ENCODE data around the gene DNAJB1. TPM values are rescaled to one million over a fixed set of nuclear protein-coding genes. Genes with fewer than 3 reads are reported as not detected.

DNAJB1 gene
- total RNA-seq, 1 experiment from 2014 or later: 149 TPM

GRCh38 chr19:14467816-14468215, 50.4 kb downstream of the DNAJB1 start:
- TF ChIP-seq REST (IDR thresholded peaks at IDR 0.05; ENCODE audit: insufficient read depth in 1 of 2, low read depth in 2 of 2, low read length in 1 of 2) (no peak), TCF7L2 (IDR thresholded peaks at IDR 0.05; ENCODE audit: low read depth, low read length) (no peak), CTCF (IDR thresholded peaks at IDR 0.05) (no peak; the same call in 1 of the 2 replicates), SIN3A (IDR thresholded peaks at IDR 0.05; ENCODE audit: borderline replicate concordance, insufficient read depth, low read depth, low read length) (no peak), POLR2AphosphoS5 (IDR thresholded peaks at IDR 0.05; ENCODE audit: low read depth, low read length) (no peak)
- POLR2A ChIA-PET: no interaction called here
- BruUV-seq (replicated peaks): no TSS peak
- intact Hi-C loops (cut with micrococcal nuclease; ENCODE audit: unreplicated experiment): no loop called here
- ATAC-seq (no peak), DNase-seq (ENCODE audit: low read depth, low spot score) (no peak)
- Histone ChIP-seq H3K27me3 (ENCODE audit: control insufficient read depth, insufficient read depth, low read length) (no peaks in the 10 kb centered on the region), H3K4me1 (ENCODE audit: control insufficient read depth, insufficient read depth, low read length) (peaks cover 3% of the 10 kb centered on the region; the same call in 1 of the 2 replicates), H3K9me3 (ENCODE audit: control insufficient read depth, insufficient read depth, low read depth, low read length) (no peaks in the 10 kb centered on the region), H3K4me3 (ENCODE audit: low read depth in 2 of 2, low read length in 2 of 2) (no peak overlapping the region), H3K27ac (ENCODE audit: low read length) (no peak overlapping the region), H3K36me3 (ENCODE audit: control insufficient read depth, insufficient read depth, low read length) (no peaks in the 10 kb centered on the region)
- in situ Hi-C loops (cut with HindIII; ENCODE audit: low pct_unique_long_range_greater_than_20kb, low sequenced_read_pairs): no loop called here
- CTCF ChIA-PET: no interaction called here

- H3K36me3 ChIP-seq (ENCODE audit: control insufficient read depth, insufficient read depth, low read length): no peaks in the 10 kb centered on the region
- no peaks in the 10 kb centered on the region for H3K27me3 ChIP-seq (ENCODE audit: control insufficient read depth, insufficient read depth, low read length)
- no peak for ATAC-seq
- no peak overlapping the region for H3K4me3 ChIP-seq (ENCODE audit: low read depth in 2 of 2, low read length in 2 of 2)
- no peak overlapping the region for H3K27ac ChIP-seq (ENCODE audit: low read length)
- POLR2A ChIA-PET: no interaction called here
- no peak for TF ChIP-seq POLR2AphosphoS5 (IDR thresholded peaks at IDR 0.05; ENCODE audit: low read depth, low read length)
- no peak for TF ChIP-seq TCF7L2 (IDR thresholded peaks at IDR 0.05; ENCODE audit: low read depth, low read length)
- no peak for TF ChIP-seq SIN3A (IDR thresholded peaks at IDR 0.05; ENCODE audit: borderline replicate concordance, insufficient read depth, low read depth, low read length)
- TF ChIP-seq REST (IDR thresholded peaks at IDR 0.05; ENCODE audit: insufficient read depth in 1 of 2, low read depth in 2 of 2, low read length in 1 of 2): no peak
- no peak for TF ChIP-seq CTCF (IDR thresholded peaks at IDR 0.05)
- H3K9me3 ChIP-seq (ENCODE audit: control insufficient read depth, insufficient read depth, low read depth, low read length): no peaks in the 10 kb centered on the region
- no TSS peak for BruUV-seq (replicated peaks)
- no peak for DNase-seq (ENCODE audit: low read depth, low spot score)
- CTCF ChIA-PET: interaction anchor here (0.6 kb wide), 1 partner anchor 516 kb away, joined by 4 read pairs; no protein-coding TSS in a partner anchor
- in situ Hi-C loops (cut with HindIII; ENCODE audit: low pct_unique_long_range_greater_than_20kb, low sequenced_read_pairs): no loop called here
- peaks cover 2% of the 10 kb centered on the region; the same call in 1 of the 2 replicates for H3K4me1 ChIP-seq (ENCODE audit: control insufficient read depth, insufficient read depth, low read length)
- intact Hi-C loops (cut with micrococcal nuclease; ENCODE audit: unreplicated experiment): no loop called here
Measured at GRCh38 chr19:14467391-14467790, 50.8 kb downstream of the DNAJB1 start.

Data from Panc1 (cell line).